Pancreas (tissue), 10 donors: ENCODE results near the gene OR51B2. TPM values are rescaled to one million over a fixed set of nuclear protein-coding genes. Genes with fewer than 3 reads are reported as not detected.

Source experiments
- ATAC-seq, 4 donors: fragments of 200-7000 bp; cut with Tn5 transposase; one replicate each; pipeline versions ENCODE4 v1.8.0 to v1.9.1; 2020; ENCODE audit warnings: mild to moderate bottlenecking in 4 of 4, moderate library complexity in 4 of 4
- DNase-seq, 6 donors: peaks; one replicate each; pipeline ENCODE4 v3.0.0-alpha.2; 2020
- FAIRE-seq: peaks from 2 replicates; lab custom pipeline; 2012; peaks lifted over from hg19 to GRCh38; lab: Jason Lieb, UNC
- H3K27ac ChIP-seq, 4 donors: fragments of 200-600 bp; sonication (generic); 1 replicate in 3 of 4; 2 replicates in 1 of 4; pipeline versions ENCODE4 v1.5.0 to v1.8.0; 2020
- H3K27me3 ChIP-seq, 4 donors: fragments of 200-600 bp; one replicate each; pipeline ENCODE4 v1.8.0; 2021
- H3K36me3 ChIP-seq, 3 donors: fragments of 200-600 bp; sonication (generic) in 1 of 3; one replicate each; pipeline versions ENCODE4 v1.5.0 to v1.8.0; 2020 to 2021
- H3K4me1 ChIP-seq, 3 donors: fragments of 200-600 bp; one replicate each; pipeline ENCODE4 v1.8.0; 2021
- H3K4me3 ChIP-seq, 4 donors: fragments of 200-600 bp; sonication (generic) in 2 of 4; one replicate each; pipeline versions ENCODE4 v1.5.0 to v1.8.0; 2020 to 2021
- H3K9me3 ChIP-seq, 4 donors: fragments of 200-600 bp; one replicate each; pipeline ENCODE4 v1.8.0; 2021
- WGBS, 2 donors: extraction: QIAGEN DNeasy Blood & Tissue Kit; methylation state at CpG; one replicate each; pipeline ENCODE4 v1.1.7; 2013; 5-methylcytosine and 5-hydroxymethylcytosine counted together
- intact Hi-C, 3 donors: fragments of 100-400 bp; cut with DNase I; formaldehyde crosslinking; loops; one replicate each; pipeline versions ENCODE4 v1.11.1 to v1.14.2; 2022
- polyA plus RNA-seq, 2 donors: library from polyadenylated mRNA; stranded (reverse); fragments of 200-250 nt; gene quantifications; one replicate each; pipeline ENCODE4 v1.2.3, GENCODE V29; 2013
- total RNA-seq, 6 donors: library from RNA; stranded (reverse); fragmentation: NEBNext Ultra II Directional in 4 of 6; extraction: Animal tissue kit (Norgen Biotek cat#: 25700) in 4 of 6; gene quantifications; one replicate each; pipeline versions ENCODE4 v1.2.1 to v1.2.4, GENCODE V29; 2021 to 2023
- TF ChIP-seq, protein P1 (sequence below), 4 donors: fragments of 200-600 bp; sonication (generic) in 3 of 4; IDR thresholded peaks; one replicate each; pipeline versions ENCODE4 v1.5.0 to v1.8.0; 2021; ENCODE audit warnings: antibody characterized with exemption in 4 of 4
- donor health status: healthy with polysubstance abuse.
- donor health status: DM: no; HTN: no; CAD: no; lungs with moderate emphysema.
- donor health status: DM: no; HTN: no; CAD: no.
- donor health status: control.
- donor health status: control.
- donor health status: Bipolar disorder and iron deficiency.
- donor health status: DM: yes; HTN: yes; CAD: no.
- donor health status: DM: no; HTN: no; CAD: no.
- donor health status: DM: no; HTN: no; CAD: no.
- donor health status: DM: yes; HTN: yes; CAD: no.

OR51B2 gene
- total and polyA plus RNA-seq, 8 donors = not detected

DNA sequence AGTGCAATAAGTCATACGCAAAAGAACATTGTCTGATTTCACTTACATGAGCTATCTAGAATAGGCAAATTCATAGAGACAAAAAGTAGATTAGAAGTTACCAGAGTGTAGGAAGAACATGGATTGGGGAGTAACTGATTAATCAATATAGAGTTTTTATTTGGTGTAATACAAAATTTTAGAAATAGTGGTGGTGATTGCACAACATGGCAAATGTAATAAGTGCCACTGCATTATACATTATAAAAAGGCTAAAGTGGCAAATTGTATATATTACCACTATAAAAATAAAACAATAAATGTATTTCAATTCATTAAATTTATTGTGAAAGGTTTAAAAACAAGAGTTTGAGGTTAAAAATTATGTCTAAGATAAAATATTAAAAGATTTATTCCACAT, 13.7 kb downstream of the OR51B2 start:
- H3K4me1 ChIP-seq = no peaks in the 10 kb centered on the region
- FAIRE-seq (no peak), DNase-seq (no peak), ATAC-seq (no peak)
- H3K27ac ChIP-seq = no peak overlapping the region
- WGBS, 2 donors = 89 to 96% methylated on average over 1 of the region's 1 CpG
- H3K27me3 ChIP-seq = no peaks in the 10 kb centered on the region
- H3K36me3 ChIP-seq = no peaks in the 10 kb centered on the region
- no peak overlapping the region for H3K4me3 ChIP-seq
- intact Hi-C loops = no loop called here
- H3K9me3 ChIP-seq = no peaks in the 10 kb centered on the region
- TF ChIP-seq, protein P1, sequence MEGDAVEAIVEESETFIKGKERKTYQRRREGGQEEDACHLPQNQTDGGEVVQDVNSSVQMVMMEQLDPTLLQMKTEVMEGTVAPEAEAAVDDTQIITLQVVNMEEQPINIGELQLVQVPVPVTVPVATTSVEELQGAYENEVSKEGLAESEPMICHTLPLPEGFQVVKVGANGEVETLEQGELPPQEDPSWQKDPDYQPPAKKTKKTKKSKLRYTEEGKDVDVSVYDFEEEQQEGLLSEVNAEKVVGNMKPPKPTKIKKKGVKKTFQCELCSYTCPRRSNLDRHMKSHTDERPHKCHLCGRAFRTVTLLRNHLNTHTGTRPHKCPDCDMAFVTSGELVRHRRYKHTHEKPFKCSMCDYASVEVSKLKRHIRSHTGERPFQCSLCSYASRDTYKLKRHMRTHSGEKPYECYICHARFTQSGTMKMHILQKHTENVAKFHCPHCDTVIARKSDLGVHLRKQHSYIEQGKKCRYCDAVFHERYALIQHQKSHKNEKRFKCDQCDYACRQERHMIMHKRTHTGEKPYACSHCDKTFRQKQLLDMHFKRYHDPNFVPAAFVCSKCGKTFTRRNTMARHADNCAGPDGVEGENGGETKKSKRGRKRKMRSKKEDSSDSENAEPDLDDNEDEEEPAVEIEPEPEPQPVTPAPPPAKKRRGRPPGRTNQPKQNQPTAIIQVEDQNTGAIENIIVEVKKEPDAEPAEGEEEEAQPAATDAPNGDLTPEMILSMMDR (IDR thresholded peaks at IDR 0.05) = no peak

DNA sequence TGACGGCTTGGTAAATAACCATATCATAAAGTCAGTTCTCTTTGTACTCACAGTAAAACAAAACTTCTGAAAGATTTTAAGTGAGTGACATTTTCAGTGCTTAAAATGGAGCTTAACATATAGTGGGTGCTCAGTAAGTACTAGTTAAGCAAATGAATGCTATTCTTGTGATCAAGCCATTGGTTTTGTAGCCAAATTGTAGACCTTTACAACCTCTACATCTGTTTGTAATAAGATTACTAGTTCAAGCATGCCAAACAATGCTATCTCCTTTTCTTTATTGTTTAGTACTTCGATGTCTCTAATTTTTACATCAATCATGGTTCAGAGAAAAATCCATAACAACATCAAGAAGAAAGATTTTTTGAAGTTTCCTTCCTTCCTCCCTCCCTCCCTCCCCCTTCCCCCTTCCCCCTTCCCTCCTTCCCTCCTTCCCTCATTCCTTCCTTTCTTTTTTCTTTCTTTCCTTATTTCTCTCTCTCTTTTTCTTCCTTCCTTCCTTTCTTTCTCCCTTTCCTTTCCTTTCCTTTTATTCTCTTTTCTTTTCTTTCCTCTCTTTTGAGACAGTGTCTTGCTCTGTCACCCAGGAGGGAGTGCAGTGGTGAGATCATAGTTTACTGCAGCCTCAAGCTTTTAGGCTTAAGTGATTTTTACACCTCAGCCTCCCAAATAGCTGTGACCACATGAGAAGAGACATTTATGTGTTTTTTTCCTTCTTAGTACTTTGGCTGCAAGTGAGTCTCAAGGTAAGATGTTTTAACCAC, 16.7 kb downstream of the OR51B2 start:
- WGBS, 2 donors = 48 to 57% methylated on average over 2 of the region's 2 CpGs
- Histone ChIP-seq H3K36me3 (no peaks in the 10 kb centered on the region), H3K27ac (no peak overlapping the region), H3K27me3 (no peaks in the 10 kb centered on the region), H3K4me1 (no peaks in the 10 kb centered on the region), H3K9me3 (no peaks in the 10 kb centered on the region), H3K4me3 (no peak overlapping the region)
- TF ChIP-seq, protein P1 (IDR thresholded peaks at IDR 0.05) = no peak
- ATAC-seq (no peak), DNase-seq (no peak), FAIRE-seq (no peak)
- intact Hi-C loops = no loop called here

GRCh38 chr11:5304046-5304445, 20.1 kb downstream of the OR51B2 start:
- Histone ChIP-seq H3K27me3 (no peaks in the 10 kb centered on the region), H3K27ac (no peak overlapping the region), H3K4me1 (no peaks in the 10 kb centered on the region), H3K4me3 (no peak overlapping the region), H3K36me3 (no peaks in the 10 kb centered on the region), H3K9me3 (no peaks in the 10 kb centered on the region)
- intact Hi-C loops = no loop called here
- FAIRE-seq = no peak
- no peak for DNase-seq
- no peak for ATAC-seq
- WGBS, 2 donors = 88 to 96% methylated on average over 1 of the region's 1 CpG
- TF ChIP-seq, protein P1 (IDR thresholded peaks at IDR 0.05) = no peak

- H3K27me3 ChIP-seq = no peaks in the 10 kb centered on the region
- ATAC-seq (no peak), FAIRE-seq (no peak)
These were observed 20.5 kb downstream of the OR51B2 start for GRCh38 chr11:5303626-5304025.

DNA sequence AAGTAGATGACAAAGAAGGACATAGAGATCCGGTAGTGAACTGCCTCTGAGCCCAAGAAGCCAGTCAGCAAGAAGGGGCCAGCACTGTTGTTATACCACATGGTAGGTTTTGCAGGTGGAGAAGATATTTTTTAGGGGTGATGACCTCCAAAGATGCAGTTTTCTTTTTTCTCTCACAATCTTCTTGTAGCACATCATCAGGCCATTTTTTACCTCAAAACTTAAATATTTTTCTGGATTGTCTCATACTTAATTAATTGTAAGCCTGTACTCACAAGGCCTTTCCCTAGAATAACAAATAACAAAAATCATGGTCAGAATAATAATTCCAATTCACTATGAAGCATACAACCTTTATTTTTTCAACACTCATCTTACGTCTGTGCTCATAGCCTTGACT, 22.3 kb downstream of the OR51B2 start, which contains the start of gene OR51B4:
Gene OR51B4, minus strand, starts transcription at position 101 of the 400 bp plus-strand sequence. Its CDS starts 0 bp downstream, at position 101.
- Histone ChIP-seq H3K9me3 (no peaks in the 10 kb centered on the region), H3K4me3 (no peak within 1 kb of the TSS), H3K27me3 (no peaks in the 10 kb centered on the region), H3K27ac (no peak within 1 kb of the TSS), H3K4me1 (no peaks in the 10 kb centered on the region), H3K36me3 (no peaks in the 10 kb centered on the region)
- no peak for FAIRE-seq
- intact Hi-C loops = no loop called here
- ATAC-seq = no peak
- DNase-seq = no peak
- TF ChIP-seq, protein P1 (IDR thresholded peaks at IDR 0.05) = no peak
- 71 to 88% methylated on average over 2 of the region's 2 CpGs for WGBS, 2 donors

More at GRCh38 chr11:5303626-5304025, 20.5 kb downstream of the OR51B2 start:
- no peaks in the 10 kb centered on the region for H3K9me3 ChIP-seq
- TF ChIP-seq, protein P1 (IDR thresholded peaks at IDR 0.05) = no peak
- no peak overlapping the region for H3K27ac ChIP-seq
- DNase-seq = no peak
- no peak overlapping the region for H3K4me3 ChIP-seq
- H3K36me3 ChIP-seq = no peaks in the 10 kb centered on the region
- intact Hi-C loops = no loop called here
- no peaks in the 10 kb centered on the region for H3K4me1 ChIP-seq
- 69 to 72% methylated on average over 5 of the region's 5 CpGs for WGBS, 2 donors
